ENCODE measurements around the gene AADAC. TPM values are rescaled to one million over a fixed set of nuclear protein-coding genes. Genes with fewer than 3 reads are reported as not detected.
"Not testable (repeated sequence)": the region's sequence is repeated elsewhere in the genome, so short reads cannot be mapped to it uniquely, and the experiment has no call there.

Gene AADAC, protein sequence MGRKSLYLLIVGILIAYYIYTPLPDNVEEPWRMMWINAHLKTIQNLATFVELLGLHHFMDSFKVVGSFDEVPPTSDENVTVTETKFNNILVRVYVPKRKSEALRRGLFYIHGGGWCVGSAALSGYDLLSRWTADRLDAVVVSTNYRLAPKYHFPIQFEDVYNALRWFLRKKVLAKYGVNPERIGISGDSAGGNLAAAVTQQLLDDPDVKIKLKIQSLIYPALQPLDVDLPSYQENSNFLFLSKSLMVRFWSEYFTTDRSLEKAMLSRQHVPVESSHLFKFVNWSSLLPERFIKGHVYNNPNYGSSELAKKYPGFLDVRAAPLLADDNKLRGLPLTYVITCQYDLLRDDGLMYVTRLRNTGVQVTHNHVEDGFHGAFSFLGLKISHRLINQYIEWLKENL
- total RNA-seq, result not detected in 3 replicates
- long read RNA-seq, result 0 reads

DNA sequence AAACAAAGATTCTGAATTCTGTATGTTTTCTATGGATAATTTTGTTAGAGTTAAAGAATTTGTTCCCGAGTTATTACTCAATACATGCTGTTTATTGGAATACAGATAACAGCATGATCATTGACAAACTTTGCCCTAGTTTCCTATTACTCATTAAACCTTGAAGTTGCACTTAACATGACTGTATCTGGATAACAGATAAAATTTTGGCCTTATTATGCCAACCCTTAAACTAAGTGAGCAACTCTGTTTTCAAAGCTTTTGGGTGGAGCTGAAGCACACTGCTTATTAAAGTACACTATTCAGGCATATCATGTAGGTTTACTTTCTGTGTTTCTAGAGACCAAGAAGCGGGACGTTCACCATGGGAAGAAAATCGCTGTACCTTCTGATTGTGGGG lies at the start of gene AADAC:
Gene AADAC, plus strand, starts transcription at position 318 of the 400 bp plus-strand sequence. Its CDS starts 47 bp downstream, at position 365.
- no peaks in the 10 kb centered on the region for H3K9me3 Mint-ChIP-seq (ENCODE audit: low read depth)
- H3K36me3 Mint-ChIP-seq (ENCODE audit: low read depth), result no peaks in the 10 kb centered on the region
- DNase-seq (ENCODE audit: low spot score), result no peak
- H3K4me1 Mint-ChIP-seq (ENCODE audit: low read depth), result peaks cover 3% of the 10 kb centered on the region
- no peak within 1 kb of the TSS for H3K4me3 Mint-ChIP-seq (ENCODE audit: unreplicated experiment)
- H3K27ac Mint-ChIP-seq (ENCODE audit: unreplicated experiment), result no peak within 1 kb of the TSS
- TF ChIP-seq, protein P1, sequence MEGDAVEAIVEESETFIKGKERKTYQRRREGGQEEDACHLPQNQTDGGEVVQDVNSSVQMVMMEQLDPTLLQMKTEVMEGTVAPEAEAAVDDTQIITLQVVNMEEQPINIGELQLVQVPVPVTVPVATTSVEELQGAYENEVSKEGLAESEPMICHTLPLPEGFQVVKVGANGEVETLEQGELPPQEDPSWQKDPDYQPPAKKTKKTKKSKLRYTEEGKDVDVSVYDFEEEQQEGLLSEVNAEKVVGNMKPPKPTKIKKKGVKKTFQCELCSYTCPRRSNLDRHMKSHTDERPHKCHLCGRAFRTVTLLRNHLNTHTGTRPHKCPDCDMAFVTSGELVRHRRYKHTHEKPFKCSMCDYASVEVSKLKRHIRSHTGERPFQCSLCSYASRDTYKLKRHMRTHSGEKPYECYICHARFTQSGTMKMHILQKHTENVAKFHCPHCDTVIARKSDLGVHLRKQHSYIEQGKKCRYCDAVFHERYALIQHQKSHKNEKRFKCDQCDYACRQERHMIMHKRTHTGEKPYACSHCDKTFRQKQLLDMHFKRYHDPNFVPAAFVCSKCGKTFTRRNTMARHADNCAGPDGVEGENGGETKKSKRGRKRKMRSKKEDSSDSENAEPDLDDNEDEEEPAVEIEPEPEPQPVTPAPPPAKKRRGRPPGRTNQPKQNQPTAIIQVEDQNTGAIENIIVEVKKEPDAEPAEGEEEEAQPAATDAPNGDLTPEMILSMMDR (IDR thresholded peaks at IDR 0.05), result no peak
- H3K27me3 Mint-ChIP-seq (ENCODE audit: low read depth), result peaks cover 2% of the 10 kb centered on the region

DNA sequence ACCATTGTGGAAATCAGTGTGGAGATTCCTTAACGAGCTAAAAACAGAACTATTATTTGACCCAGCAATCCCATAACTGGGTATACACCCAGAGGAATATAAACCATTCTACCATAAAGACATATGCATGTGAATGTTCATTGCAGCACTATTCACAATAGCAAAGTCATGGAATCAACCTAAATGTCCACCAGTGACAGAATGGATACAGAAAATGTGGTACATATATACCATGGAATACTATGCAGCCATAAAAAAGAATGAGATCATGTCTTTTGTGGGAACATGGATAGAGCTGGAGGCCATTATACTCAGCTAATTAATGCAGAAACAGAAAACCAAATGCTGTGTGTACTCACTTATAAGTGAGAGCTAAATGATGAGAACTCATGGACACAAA lies 49.2 kb upstream of the AADAC start:
- H3K4me3 Mint-ChIP-seq (ENCODE audit: unreplicated experiment); H3K4me1 Mint-ChIP-seq (ENCODE audit: low read depth); H3K27ac Mint-ChIP-seq (ENCODE audit: unreplicated experiment); DNase-seq (ENCODE audit: low spot score); H3K36me3 Mint-ChIP-seq (ENCODE audit: low read depth); H3K9me3 Mint-ChIP-seq (ENCODE audit: low read depth); H3K27me3 Mint-ChIP-seq (ENCODE audit: low read depth): not testable (repeated sequence)

DNA sequence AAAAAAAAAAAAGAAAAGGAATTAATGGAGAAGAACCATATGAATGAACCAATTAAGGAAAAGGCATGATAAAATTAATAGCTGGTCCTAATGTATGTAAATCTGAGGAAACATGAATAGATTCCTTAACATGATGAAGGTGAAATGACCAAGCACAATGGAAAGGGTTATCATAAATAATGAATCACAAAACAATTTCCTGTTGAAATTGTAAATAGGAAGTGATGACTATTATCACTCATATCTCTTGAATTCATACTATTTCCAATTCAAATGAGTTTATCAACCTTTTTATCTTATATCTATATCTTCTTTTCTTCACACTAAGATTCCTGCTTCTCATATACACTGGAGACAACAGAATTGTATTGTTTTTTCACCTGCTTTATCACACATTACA lies 48.2 kb upstream of the AADAC start:
- Mint-ChIP-seq H3K27me3 (ENCODE audit: low read depth) (no peaks in the 10 kb centered on the region), H3K27ac (ENCODE audit: unreplicated experiment) (no peak overlapping the region), H3K4me3 (ENCODE audit: unreplicated experiment) (no peak overlapping the region), H3K9me3 (ENCODE audit: low read depth) (peaks cover 3% of the 10 kb centered on the region), H3K36me3 (ENCODE audit: low read depth) (no peaks in the 10 kb centered on the region), H3K4me1 (ENCODE audit: low read depth) (peaks cover 6% of the 10 kb centered on the region)
- TF ChIP-seq, protein P1 (IDR thresholded peaks at IDR 0.05), result no peak
- DNase-seq (ENCODE audit: low spot score), result no peak

DNA sequence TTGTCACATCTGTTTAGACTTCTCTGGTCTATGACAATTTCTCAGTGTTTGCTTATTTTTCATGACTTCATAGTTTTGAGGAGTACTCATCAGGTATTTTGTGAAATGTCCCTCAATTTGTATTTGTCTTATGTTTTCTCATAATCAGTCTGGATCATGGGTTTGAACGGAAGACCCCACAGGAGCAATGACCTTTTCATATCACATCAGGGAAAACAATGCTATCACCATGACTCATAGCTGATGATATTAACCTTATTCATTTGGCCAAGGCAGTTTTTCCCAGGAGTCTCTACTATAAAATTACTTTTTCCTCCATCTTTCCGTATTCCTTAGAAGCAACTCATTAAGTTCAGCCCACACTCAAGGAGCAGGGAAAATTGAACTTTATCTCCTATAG lies 47.5 kb upstream of the AADAC start:
- no peak for DNase-seq (ENCODE audit: low spot score)
- Mint-ChIP-seq H3K27ac (ENCODE audit: unreplicated experiment) (no peak overlapping the region), H3K4me3 (ENCODE audit: unreplicated experiment) (no peak overlapping the region), H3K36me3 (ENCODE audit: low read depth) (no peaks in the 10 kb centered on the region), H3K4me1 (ENCODE audit: low read depth) (peaks cover 12% of the 10 kb centered on the region), H3K27me3 (ENCODE audit: low read depth) (no peaks in the 10 kb centered on the region), H3K9me3 (ENCODE audit: low read depth) (peaks cover 3% of the 10 kb centered on the region)
- TF ChIP-seq, protein P1 (IDR thresholded peaks at IDR 0.05), result no peak

DNA sequence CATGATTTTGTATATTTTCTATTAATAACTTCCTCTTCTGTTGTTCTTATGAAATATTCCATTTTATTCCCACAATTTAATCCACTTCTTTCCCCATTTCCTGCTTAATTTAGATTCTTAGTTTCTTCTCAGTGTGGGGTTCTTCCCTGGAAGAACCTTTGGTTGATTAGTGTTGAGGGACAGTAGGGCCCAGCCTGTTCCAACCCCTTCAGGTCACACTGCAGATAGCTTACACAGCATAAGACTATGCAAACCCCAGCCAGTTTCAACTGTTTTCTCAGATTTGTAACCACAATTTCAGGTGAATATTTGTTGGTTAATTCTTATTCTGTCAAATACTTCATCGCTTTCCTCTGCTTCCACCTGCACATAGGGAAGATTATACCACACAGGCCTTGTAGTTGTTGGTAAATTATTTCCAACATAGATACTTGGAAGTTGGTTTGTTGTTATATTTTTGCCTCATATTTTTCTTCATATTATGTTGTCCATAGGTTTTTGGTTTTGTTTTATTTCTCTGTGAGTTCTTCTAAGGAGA lies 45.5 kb upstream of the AADAC start:
- Mint-ChIP-seq H3K4me1 (ENCODE audit: low read depth) (peaks cover 12% of the 10 kb centered on the region), H3K27ac (ENCODE audit: unreplicated experiment) (no peak overlapping the region), H3K36me3 (ENCODE audit: low read depth) (no peaks in the 10 kb centered on the region), H3K9me3 (ENCODE audit: low read depth) (peaks cover 3% of the 10 kb centered on the region), H3K4me3 (ENCODE audit: unreplicated experiment) (no peak overlapping the region), H3K27me3 (ENCODE audit: low read depth) (no peaks in the 10 kb centered on the region)
- DNase-seq (ENCODE audit: low spot score), result no peak
- TF ChIP-seq, protein P1 (IDR thresholded peaks at IDR 0.05), result no peak

Data from chondrocyte (in vitro differentiated cells).